ENCODE measurements around the gene C9orf40.

DNA sequence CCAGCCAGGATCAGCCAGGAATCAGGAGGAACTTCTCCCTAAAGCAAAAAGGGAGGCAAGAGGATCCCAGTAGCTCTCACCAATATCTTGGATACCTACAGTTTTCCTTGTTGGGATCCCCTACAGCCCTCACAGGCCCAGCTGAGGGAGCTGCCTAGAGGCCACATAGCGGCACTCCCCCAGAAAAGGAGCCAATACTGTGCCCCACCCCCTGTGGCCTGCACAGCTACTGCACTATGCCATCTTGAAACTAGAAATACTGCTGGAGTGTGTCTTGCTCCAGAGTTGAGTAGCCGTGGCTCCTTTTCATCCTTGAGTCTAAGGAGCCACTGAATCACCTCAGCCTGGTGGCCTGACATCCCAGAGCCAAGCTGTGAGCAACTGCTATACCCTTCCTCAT is 42.7 kb downstream of the C9orf40 start:
- TF ChIP-seq POLR2A (IDR thresholded peaks at IDR 0.05; ENCODE audit: low read depth, low read length) (no peak), CEBPB (IDR thresholded peaks at IDR 0.05; ENCODE audit: low read depth, low read length) (no peak), BHLHE40 (IDR thresholded peaks at IDR 0.05; ENCODE audit: low read depth, low read length) (no peak), FOS (IDR thresholded peaks at IDR 0.05; ENCODE audit: low read depth, low read length) (no peak), RAD21 (IDR thresholded peaks at IDR 0.05; ENCODE audit: low read length) (no peak), RFX5 (IDR thresholded peaks at IDR 0.05; ENCODE audit: low read depth, low read length) (no peak), MXI1 (IDR thresholded peaks at IDR 0.05; ENCODE audit: borderline replicate concordance, low read depth, low read length) (no peak)
- TF ChIP-seq, protein P1, sequence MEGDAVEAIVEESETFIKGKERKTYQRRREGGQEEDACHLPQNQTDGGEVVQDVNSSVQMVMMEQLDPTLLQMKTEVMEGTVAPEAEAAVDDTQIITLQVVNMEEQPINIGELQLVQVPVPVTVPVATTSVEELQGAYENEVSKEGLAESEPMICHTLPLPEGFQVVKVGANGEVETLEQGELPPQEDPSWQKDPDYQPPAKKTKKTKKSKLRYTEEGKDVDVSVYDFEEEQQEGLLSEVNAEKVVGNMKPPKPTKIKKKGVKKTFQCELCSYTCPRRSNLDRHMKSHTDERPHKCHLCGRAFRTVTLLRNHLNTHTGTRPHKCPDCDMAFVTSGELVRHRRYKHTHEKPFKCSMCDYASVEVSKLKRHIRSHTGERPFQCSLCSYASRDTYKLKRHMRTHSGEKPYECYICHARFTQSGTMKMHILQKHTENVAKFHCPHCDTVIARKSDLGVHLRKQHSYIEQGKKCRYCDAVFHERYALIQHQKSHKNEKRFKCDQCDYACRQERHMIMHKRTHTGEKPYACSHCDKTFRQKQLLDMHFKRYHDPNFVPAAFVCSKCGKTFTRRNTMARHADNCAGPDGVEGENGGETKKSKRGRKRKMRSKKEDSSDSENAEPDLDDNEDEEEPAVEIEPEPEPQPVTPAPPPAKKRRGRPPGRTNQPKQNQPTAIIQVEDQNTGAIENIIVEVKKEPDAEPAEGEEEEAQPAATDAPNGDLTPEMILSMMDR (conservative IDR thresholded peaks at IDR 0.05; ENCODE audit: low read depth, low read length) = no peak
